ENCODE data around the gene RNASE8.

RNASE8 gene

DNA sequence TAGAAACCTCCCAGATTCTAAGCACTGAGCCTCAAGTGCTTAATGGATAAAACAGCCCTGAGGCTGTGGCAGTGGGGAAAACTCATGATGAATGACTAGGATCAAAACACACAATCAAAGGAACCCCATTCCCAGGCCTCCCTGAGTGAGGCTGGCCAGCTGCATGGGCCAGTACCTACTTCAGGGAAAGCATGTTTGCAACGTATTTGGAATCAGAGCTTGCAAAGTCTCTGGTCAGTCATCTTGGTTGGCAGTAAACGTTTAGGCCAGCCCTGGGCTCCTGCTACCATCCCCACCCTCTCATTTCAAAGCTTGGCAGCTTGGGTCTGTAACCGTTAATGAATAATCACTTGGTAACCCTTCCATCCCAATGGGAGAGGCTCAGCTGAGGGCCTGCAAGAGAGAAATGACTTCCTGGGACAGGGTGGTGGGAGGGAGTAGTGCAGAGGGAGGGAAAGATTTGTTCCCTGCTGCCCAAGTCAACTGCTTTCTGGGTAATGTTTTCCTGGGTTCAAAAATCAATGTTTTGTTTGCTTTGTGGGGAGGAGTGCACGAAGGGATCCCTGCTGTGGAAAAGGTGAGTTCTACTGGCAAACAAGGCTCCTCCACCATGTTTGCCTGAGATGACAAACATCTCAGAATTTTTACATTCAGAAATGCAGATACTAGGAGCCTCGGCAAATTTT lies 2.0 kb upstream of the RNASE8 start:
- DNase-seq (ENCODE audit: low spot score) = no peak
- no peak for TF ChIP-seq CTCF (IDR thresholded peaks at IDR 0.05; ENCODE audit: extremely low read depth, missing control alignments)

GRCh38 chr14:21056520-21057163 lies 980 bp upstream of the RNASE8 start:
- no peak for TF ChIP-seq CTCF (IDR thresholded peaks at IDR 0.05; ENCODE audit: extremely low read depth, missing control alignments)
- no peak for DNase-seq (ENCODE audit: low spot score)

DNA sequence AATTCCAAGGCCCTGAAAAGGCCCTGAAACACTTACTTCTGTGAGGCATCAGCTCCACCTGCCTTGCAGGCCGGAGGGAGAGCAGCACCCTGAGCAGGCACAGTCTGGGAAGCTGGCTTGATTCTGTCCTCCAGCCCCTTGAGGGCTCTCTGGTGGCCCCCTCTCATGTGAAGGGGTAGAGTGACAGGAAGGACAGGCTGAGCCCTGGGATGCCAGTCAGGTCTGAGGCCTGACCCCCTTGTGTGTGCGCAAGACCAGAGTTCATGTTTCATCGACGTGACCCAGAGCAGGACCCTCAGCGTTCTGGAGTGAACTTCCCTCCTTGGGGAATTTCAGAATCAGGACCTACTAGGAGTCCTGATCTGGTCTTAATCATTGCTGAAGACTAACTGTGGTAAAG lies 1.3 kb downstream of the RNASE8 start:
- no peak for DNase-seq (ENCODE audit: low spot score)
- TF ChIP-seq CTCF (IDR thresholded peaks at IDR 0.05; ENCODE audit: extremely low read depth, missing control alignments) = no peak

- no peak for TF ChIP-seq CTCF (IDR thresholded peaks at IDR 0.05; ENCODE audit: extremely low read depth, missing control alignments)
- no peak for DNase-seq (ENCODE audit: low spot score)
These were observed 2.4 kb downstream of the RNASE8 start for GRCh38 chr14:21059842-21060613.

- DNase-seq (ENCODE audit: low spot score) = no peak
- TF ChIP-seq CTCF (IDR thresholded peaks at IDR 0.05; ENCODE audit: extremely low read depth, missing control alignments) = no peak
These were observed 3.2 kb downstream of the RNASE8 start for GRCh38 chr14:21060614-21061346.

DNA sequence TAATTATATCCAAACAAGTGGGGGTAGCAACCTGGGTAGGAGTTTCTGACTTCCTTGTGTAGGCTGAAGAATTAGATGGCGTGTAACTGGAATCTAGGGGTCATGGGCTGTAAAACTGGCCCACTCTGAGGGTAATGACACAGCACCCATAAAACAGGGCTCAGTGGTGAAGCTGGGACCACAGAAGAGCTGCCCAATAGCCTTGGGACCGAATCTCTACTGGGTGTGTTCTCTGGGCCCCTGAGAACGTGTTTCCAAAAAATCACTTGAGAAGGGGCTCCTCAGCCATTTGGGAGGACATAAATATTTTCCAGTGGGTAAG lies 3.7 kb downstream of the RNASE8 start:
- DNase-seq (ENCODE audit: low spot score) = no peak
- no peak for TF ChIP-seq CTCF (IDR thresholded peaks at IDR 0.05; ENCODE audit: extremely low read depth, missing control alignments)
